HAP-1 (cell line): ENCODE measurements around the gene NCKAP5.

Experiments
- DNase-seq, 2 experiments: peaks; one replicate each; pipeline ENCODE4 v3.0.0-alpha.2; 2016 to 2020; ENCODE audit warnings: low spot score in 2 of 2
- H3K27me3 ChIP-seq: fragments of 250-450 bp; sonication (Bioruptor Pico); 2 replicates; pipeline ENCODE4 v1.5.1; 2020; ENCODE audit warnings: low read depth, mild to moderate bottlenecking, moderate library complexity
- H3K36me3 ChIP-seq: fragments of 250-450 bp; sonication (Bioruptor Pico); replicated peaks from 2 replicates; pipeline ENCODE4 v1.5.1; 2020; ENCODE audit warnings: mild to moderate bottlenecking
- H3K4me1 ChIP-seq: fragments of 250-450 bp; sonication (Bioruptor Pico); 2 replicates; pipeline ENCODE4 v1.5.1; 2020; ENCODE audit warnings: mild to moderate bottlenecking
- H3K4me3 ChIP-seq: fragments of 250-450 bp; sonication (Bioruptor Pico); 2 replicates; pipeline ENCODE4 v1.5.1; 2020; ENCODE audit warnings: mild to moderate bottlenecking, moderate library complexity
- H3K9me3 ChIP-seq: fragments of 250-450 bp; sonication (Bioruptor Pico); 2 replicates; pipeline ENCODE4 v1.5.1; 2020; ENCODE audit warnings: mild to moderate bottlenecking, moderate library complexity
- in situ Hi-C: fragments of 300-500 bp; cut with MboI; formaldehyde crosslinking; loops from 3 replicates; pipeline ENCODE4 v1.14.3; 2020; ENCODE audit warnings: low sequenced_read_pairs, inconsistent platforms, mixed read lengths

NCKAP5 gene

GRCh38 chr2:133192028-133192427, 376.2 kb downstream of the NCKAP5 start:
- in situ Hi-C loops: no loop called here
- DNase-seq: no peak
- no peaks in the 10 kb centered on the region for H3K4me1 ChIP-seq
- H3K36me3 ChIP-seq: no peaks in the 10 kb centered on the region
- H3K27me3 ChIP-seq: peaks cover 20% of the 10 kb centered on the region
- H3K4me3 ChIP-seq: no peak overlapping the region
- no peaks in the 10 kb centered on the region for H3K9me3 ChIP-seq

DNA sequence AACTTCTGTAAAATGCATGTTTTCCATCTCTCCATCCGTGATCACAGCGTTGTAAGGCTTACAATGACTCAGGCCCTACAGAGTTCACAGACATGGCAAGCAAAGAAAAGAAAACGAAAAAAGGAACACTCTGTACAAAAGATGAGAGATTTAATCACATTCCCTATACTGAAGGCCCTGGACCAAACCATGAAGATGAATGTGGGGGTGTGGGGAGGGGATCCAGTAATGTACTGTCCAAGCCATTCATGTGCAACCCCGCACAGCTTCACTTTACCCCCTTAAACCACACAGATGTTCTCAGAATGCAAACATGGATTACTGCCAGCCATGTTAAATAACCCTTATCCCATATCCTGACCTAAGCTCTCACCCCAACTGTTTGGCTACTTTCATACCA, 391.1 kb downstream of the NCKAP5 start:
- H3K9me3 ChIP-seq: no peaks in the 10 kb centered on the region
- DNase-seq: no peak

DNA sequence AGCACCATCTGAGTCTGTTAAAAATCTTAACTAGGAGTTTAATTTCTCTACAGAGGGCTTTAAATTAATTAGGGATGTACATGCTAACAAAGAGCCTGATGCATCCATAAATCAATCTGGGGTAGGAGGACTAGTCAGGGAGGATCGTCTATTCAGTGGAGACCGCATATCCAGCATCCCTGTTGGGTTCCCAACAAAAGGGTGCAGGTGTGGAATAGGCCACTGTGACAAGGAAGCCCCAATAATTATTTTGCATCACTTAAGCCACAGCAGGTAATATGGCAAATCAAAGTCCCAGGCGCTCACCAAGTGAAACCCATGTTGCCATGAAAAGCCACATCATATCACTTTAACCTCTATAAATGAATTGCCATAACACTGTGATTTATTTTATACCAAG, 392.3 kb downstream of the NCKAP5 start:
- H3K27me3 ChIP-seq: no peaks in the 10 kb centered on the region; the same call in 1 of the 2 replicates
- no peaks in the 10 kb centered on the region for H3K36me3 ChIP-seq
- no peak overlapping the region for H3K4me3 ChIP-seq
- no peak for DNase-seq
- no peaks in the 10 kb centered on the region for H3K4me1 ChIP-seq
- in situ Hi-C loops: loop anchor here (10.0 kb wide), 1 partner anchor 631 kb away; no protein-coding TSS in a partner anchor
- H3K9me3 ChIP-seq: no peaks in the 10 kb centered on the region

More for the DNA sequence above, 391.1 kb downstream of the NCKAP5 start:
- Histone ChIP-seq H3K36me3 (no peaks in the 10 kb centered on the region), H3K4me3 (no peak overlapping the region), H3K27me3 (no peaks in the 10 kb centered on the region; the same call in 1 of the 2 replicates), H3K4me1 (no peaks in the 10 kb centered on the region)
- in situ Hi-C loops: loop anchor here (10.0 kb wide), 1 partner anchor 632 kb away; no protein-coding TSS in a partner anchor

- Histone ChIP-seq H3K27me3 (no peaks in the 10 kb centered on the region; the same call in 1 of the 2 replicates), H3K9me3 (no peaks in the 10 kb centered on the region), H3K4me3 (no peak overlapping the region), H3K36me3 (no peaks in the 10 kb centered on the region), H3K4me1 (no peaks in the 10 kb centered on the region)
- no peak for DNase-seq
- in situ Hi-C loops: loop anchor here (10.0 kb wide), 1 partner anchor 628 kb away; no protein-coding TSS in a partner anchor
Measured at GRCh38 chr2:133173224-133173623, 395.0 kb downstream of the NCKAP5 start.

GRCh38 chr2:133171393-133172004, 396.8 kb downstream of the NCKAP5 start:
- in situ Hi-C loops: loop anchor here (10.0 kb wide), 1 partner anchor 627 kb away; no protein-coding TSS in a partner anchor

DNA sequence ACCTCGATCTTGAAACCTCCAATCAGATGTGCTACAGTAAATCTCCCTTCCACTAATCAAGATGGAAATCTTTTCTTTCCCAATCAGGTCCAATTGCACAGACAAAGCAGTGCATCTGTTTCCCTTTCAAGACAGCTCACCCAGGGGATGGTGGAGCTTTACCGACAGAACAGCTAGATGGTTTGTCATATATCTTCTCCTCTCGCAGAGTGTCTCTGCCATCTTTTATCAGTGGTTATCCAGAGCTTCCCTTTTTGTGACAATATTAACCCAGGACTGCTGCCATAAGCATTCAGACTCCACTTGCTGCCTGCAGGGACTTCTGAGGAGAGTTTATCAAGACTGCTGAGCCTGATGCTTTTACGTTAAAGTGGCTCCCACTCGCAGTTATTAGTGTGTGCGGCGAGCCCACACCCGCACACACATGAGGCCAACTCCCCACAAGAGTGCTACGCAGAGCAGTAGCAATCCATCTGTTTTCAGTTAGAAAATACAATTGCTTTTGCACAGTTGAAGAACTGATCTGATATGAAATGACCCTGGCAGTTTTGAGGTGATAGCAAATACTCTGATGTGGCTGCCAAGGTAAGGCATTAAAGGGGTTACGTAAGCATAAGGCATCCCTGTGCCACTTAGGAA, 398.9 kb downstream of the NCKAP5 start:
- Histone ChIP-seq H3K9me3 (no peaks in the 10 kb centered on the region), H3K27me3 (0 out of 2 replicates have a peak, but pooled peaks cover 6% of the 10 kb centered on the region), H3K4me1 (no peaks in the 10 kb centered on the region), H3K4me3 (no peak overlapping the region), H3K36me3 (no peaks in the 10 kb centered on the region)
- in situ Hi-C loops: no loop called here
- DNase-seq: no peak

More at GRCh38 chr2:133171393-133172004, 396.8 kb downstream of the NCKAP5 start:
- Histone ChIP-seq H3K4me3 (no peak overlapping the region), H3K36me3 (no peaks in the 10 kb centered on the region), H3K9me3 (no peaks in the 10 kb centered on the region), H3K27me3 (peaks cover 6% of the 10 kb centered on the region; the same call in 1 of the 2 replicates), H3K4me1 (no peaks in the 10 kb centered on the region)
- peak; percentile 23 to 77 for DNase-seq

GRCh38 chr2:133167990-133168389, 400.3 kb downstream of the NCKAP5 start:
- Histone ChIP-seq H3K36me3 (no peaks in the 10 kb centered on the region), H3K4me3 (no peak overlapping the region), H3K4me1 (no peaks in the 10 kb centered on the region), H3K27me3 (0 out of 2 replicates have a peak, but pooled peaks cover 8% of the 10 kb centered on the region), H3K9me3 (no peaks in the 10 kb centered on the region)
- DNase-seq: no peak
- in situ Hi-C loops: no loop called here

DNA sequence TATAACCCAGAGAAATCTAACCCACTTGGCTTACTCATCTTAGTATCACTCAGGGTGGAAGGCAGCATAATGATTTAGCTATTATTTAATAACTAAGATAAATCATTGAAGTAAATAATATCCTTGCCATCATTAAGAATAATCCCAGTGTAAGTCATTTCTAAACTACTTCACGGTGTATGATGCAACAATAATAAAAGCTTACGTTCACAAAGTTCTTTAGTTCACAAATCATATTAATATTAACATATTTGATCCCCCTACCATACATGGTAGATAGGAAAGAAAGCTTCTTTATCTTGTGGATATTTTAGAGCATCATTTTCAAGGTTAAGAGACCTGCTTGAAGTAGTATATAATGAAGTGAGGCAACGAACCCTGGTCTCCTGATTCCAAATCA, 401.0 kb downstream of the NCKAP5 start:
- Histone ChIP-seq H3K9me3 (no peaks in the 10 kb centered on the region), H3K4me1 (no peaks in the 10 kb centered on the region), H3K27me3 (peaks cover 11% of the 10 kb centered on the region; the same call in 1 of the 2 replicates), H3K36me3 (no peaks in the 10 kb centered on the region), H3K4me3 (no peak overlapping the region)
- no peak for DNase-seq
- in situ Hi-C loops: no loop called here

DNA sequence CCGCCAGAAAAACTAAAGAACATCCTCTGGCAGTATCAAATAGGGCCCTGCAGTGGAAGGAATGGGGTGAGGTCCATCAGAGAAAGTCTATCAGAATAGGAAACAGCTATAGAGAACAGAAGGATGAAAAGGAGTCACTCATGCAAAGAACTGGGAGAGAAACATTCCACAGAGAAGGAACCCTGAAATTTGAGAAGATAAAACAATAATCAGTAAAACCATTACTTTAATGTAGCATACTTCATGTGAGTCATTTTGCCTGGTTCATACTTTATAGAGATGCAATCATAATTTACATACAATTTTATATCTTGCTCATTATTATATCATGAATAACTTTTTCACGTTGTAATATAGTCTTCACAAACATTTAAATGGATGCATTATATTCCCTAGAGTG, 402.2 kb downstream of the NCKAP5 start:
- no peak overlapping the region for H3K4me3 ChIP-seq
- H3K27me3 ChIP-seq: peaks cover 11% of the 10 kb centered on the region; the same call in 1 of the 2 replicates
- in situ Hi-C loops: no loop called here
- H3K36me3 ChIP-seq: no peaks in the 10 kb centered on the region
- DNase-seq: no peak
- no peaks in the 10 kb centered on the region for H3K9me3 ChIP-seq
- no peaks in the 10 kb centered on the region for H3K4me1 ChIP-seq

DNA sequence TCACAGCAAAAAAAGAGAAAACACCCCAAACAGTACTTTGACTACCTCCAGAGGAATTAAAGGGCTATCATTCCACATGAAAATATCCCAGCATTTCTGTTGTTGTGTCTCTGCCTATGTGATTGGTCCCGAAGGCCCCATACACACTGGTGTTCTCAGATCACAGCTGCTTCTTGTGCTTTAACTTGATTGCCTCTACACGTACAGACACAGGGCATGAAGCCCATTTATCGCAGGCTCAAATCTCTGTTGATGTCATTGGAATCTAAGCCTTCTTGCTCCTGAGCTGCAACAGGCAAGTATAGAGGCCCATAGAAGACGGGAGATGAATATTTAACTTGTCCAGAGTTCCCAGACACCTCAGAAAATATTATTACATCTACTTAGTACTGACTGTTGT, 405.2 kb downstream of the NCKAP5 start:
- no peaks in the 10 kb centered on the region for H3K36me3 ChIP-seq
- peaks cover 15% of the 10 kb centered on the region for H3K27me3 ChIP-seq
- H3K9me3 ChIP-seq: no peaks in the 10 kb centered on the region
- in situ Hi-C loops: no loop called here
- H3K4me1 ChIP-seq: no peaks in the 10 kb centered on the region
- no peak for DNase-seq
- H3K4me3 ChIP-seq: no peak overlapping the region

DNA sequence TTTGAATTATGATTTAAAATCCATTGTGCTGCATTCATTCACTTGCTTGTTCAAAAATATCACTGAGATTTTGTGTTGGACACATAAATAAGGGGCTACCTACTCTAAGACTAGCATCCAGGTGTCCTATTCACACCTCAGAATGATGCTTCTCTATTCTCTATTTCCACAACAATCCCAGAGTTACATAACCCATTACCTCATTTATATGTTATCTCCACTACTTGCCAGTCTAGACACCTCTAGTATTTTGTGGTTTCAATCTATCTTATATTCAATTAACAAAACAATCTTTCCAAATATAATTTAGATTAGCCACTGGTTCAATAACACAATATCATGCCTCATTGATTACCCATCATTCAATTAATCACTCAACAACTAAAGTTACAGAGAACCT, 409.8 kb downstream of the NCKAP5 start:
- no peaks in the 10 kb centered on the region for H3K36me3 ChIP-seq
- H3K27me3 ChIP-seq: peaks cover 12% of the 10 kb centered on the region
- H3K9me3 ChIP-seq: no peaks in the 10 kb centered on the region
- no peaks in the 10 kb centered on the region for H3K4me1 ChIP-seq
- in situ Hi-C loops: no loop called here
- no peak overlapping the region for H3K4me3 ChIP-seq
- no peak for DNase-seq

- H3K9me3 ChIP-seq: no peaks in the 10 kb centered on the region
- peaks cover 11% of the 10 kb centered on the region for H3K27me3 ChIP-seq
- DNase-seq: no peak
- H3K36me3 ChIP-seq: no peaks in the 10 kb centered on the region
- no peaks in the 10 kb centered on the region for H3K4me1 ChIP-seq
- in situ Hi-C loops: no loop called here
- no peak overlapping the region for H3K4me3 ChIP-seq
Measured at GRCh38 chr2:133158024-133158423, 410.2 kb downstream of the NCKAP5 start.

DNA sequence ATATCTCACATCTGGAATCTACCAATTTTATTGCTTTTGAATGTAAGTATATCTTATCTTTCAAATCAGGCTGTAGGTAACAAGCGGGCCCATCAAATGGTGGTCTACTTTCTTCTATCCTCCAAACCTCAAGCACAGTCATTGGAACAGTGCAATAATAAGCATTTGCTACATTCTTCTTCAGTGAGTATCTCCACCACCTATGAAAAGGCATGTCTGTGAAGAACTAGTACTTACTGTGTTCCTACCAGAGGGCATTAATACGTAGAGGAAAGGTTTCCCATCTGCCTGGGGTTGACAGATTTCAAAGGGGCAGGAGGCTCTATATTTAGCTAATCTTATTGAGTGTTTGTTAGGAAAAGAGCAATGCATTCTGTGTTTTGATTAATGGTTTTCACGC, 411.1 kb downstream of the NCKAP5 start:
- no peak for DNase-seq
- in situ Hi-C loops: no loop called here
- Histone ChIP-seq H3K36me3 (no peaks in the 10 kb centered on the region), H3K4me1 (no peaks in the 10 kb centered on the region), H3K9me3 (no peaks in the 10 kb centered on the region), H3K4me3 (no peak overlapping the region), H3K27me3 (peaks cover 8% of the 10 kb centered on the region; the same call in 1 of the 2 replicates)

DNA sequence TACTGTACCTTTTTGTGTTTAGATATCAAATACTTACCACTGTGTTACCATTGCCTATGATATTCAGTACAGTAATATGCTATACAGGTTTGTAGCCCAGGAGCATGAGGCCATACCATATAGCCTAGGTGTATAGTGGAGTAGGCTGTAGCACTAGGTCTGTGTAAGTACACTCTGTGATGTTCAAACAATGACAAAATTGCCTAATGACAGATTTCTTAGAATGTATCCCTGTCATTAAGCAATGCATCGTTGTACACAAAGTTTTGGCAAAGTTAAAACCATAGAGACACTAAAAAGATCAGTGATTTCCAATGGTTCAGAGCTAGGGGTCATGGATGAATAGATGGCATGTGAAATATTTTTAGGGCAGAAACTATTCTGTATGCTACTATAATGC, 415.5 kb downstream of the NCKAP5 start:
- Histone ChIP-seq H3K36me3 (no peaks in the 10 kb centered on the region), H3K9me3 (no peaks in the 10 kb centered on the region), H3K4me1 (no peaks in the 10 kb centered on the region), H3K27me3 (0 out of 2 replicates have a peak, but pooled peaks cover 4% of the 10 kb centered on the region), H3K4me3 (no peak overlapping the region)
- DNase-seq: no peak
- in situ Hi-C loops: no loop called here
